ENCODE results near the gene CCR7. TPM values are rescaled to one million over a fixed set of nuclear protein-coding genes. Genes with fewer than 3 reads are reported as not detected.

The CCR7 gene
- total RNA-seq, 1 experiment from 2014 or later, result not detected

GRCh38 chr17:40528692-40529417 is 36.4 kb downstream of the CCR7 start:
- Histone ChIP-seq H3K9me3 (peaks cover 11% of the 10 kb centered on the region), H3K36me3 (ENCODE audit: control insufficient read depth, insufficient read depth, low read length) (no peaks in the 10 kb centered on the region), H3K4me3 (ENCODE audit: low read depth, low read length) (no peak overlapping the region), H3K4me1 (0 out of 2 replicates have a peak, but pooled peaks cover 9% of the 10 kb centered on the region), H3K27me3 (replicated peaks; ENCODE audit: control insufficient read depth, insufficient read depth, low read length) (no peaks in the 10 kb centered on the region)
- DNase-seq, result no peak
- Mint-ChIP-seq H3K36me3 (ENCODE audit: insufficient read depth, unreplicated experiment) (peaks cover 6% of the 10 kb centered on the region), H3K4me1 (ENCODE audit: low read depth, unreplicated experiment) (no peaks in the 10 kb centered on the region), H3K9me3 (ENCODE audit: unreplicated experiment) (peaks cover 20% of the 10 kb centered on the region), H3K27me3 (ENCODE audit: insufficient read depth, unreplicated experiment) (no peaks in the 10 kb centered on the region), H3K4me3 (ENCODE audit: unreplicated experiment) (no peak overlapping the region), H3K27ac (ENCODE audit: unreplicated experiment) (no peak overlapping the region)
- no TSS peak for BruUV-seq (replicated peaks)
- TF ChIP-seq, protein P1, sequence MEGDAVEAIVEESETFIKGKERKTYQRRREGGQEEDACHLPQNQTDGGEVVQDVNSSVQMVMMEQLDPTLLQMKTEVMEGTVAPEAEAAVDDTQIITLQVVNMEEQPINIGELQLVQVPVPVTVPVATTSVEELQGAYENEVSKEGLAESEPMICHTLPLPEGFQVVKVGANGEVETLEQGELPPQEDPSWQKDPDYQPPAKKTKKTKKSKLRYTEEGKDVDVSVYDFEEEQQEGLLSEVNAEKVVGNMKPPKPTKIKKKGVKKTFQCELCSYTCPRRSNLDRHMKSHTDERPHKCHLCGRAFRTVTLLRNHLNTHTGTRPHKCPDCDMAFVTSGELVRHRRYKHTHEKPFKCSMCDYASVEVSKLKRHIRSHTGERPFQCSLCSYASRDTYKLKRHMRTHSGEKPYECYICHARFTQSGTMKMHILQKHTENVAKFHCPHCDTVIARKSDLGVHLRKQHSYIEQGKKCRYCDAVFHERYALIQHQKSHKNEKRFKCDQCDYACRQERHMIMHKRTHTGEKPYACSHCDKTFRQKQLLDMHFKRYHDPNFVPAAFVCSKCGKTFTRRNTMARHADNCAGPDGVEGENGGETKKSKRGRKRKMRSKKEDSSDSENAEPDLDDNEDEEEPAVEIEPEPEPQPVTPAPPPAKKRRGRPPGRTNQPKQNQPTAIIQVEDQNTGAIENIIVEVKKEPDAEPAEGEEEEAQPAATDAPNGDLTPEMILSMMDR (IDR thresholded peaks at IDR 0.05; ENCODE audit: insufficient read depth in 1 of 2, low read depth in 1 of 2, low read length in 1 of 2, severe bottlenecking in 1 of 2, unreplicated experiment in 1 of 2), result no peak
- POLR2A ChIA-PET, result no interaction called here
- intact Hi-C loops (cut with micrococcal nuclease; ENCODE audit: unreplicated experiment), result no loop called here
- CTCF ChIA-PET, result interaction anchor here (0.7 kb wide), 1 partner anchor 53 kb away, joined by 3 read pairs; no protein-coding TSS in a partner anchor

- H3K27ac Mint-ChIP-seq (ENCODE audit: unreplicated experiment), result no peak overlapping the region
- H3K36me3 ChIP-seq (ENCODE audit: control insufficient read depth, insufficient read depth, low read length), result no peaks in the 10 kb centered on the region
- H3K4me3 ChIP-seq (ENCODE audit: low read depth, low read length), result no peak overlapping the region
- CTCF ChIA-PET, result no interaction called here
- no peaks in the 10 kb centered on the region for H3K27me3 ChIP-seq (replicated peaks; ENCODE audit: control insufficient read depth, insufficient read depth, low read length)
- no peaks in the 10 kb centered on the region for H3K4me1 Mint-ChIP-seq (ENCODE audit: low read depth, unreplicated experiment)
- POLR2A ChIA-PET, result no interaction called here
- H3K4me1 ChIP-seq, result no peaks in the 10 kb centered on the region
- H3K4me3 Mint-ChIP-seq (ENCODE audit: unreplicated experiment), result no peak overlapping the region
- H3K9me3 Mint-ChIP-seq (ENCODE audit: unreplicated experiment), result peaks cover 30% of the 10 kb centered on the region
- no TSS peak for BruUV-seq (replicated peaks)
- H3K36me3 Mint-ChIP-seq (ENCODE audit: insufficient read depth, unreplicated experiment), result peaks cover 6% of the 10 kb centered on the region
- no peak for DNase-seq
- intact Hi-C loops (cut with micrococcal nuclease; ENCODE audit: unreplicated experiment), result no loop called here
- no peaks in the 10 kb centered on the region for H3K27me3 Mint-ChIP-seq (ENCODE audit: insufficient read depth, unreplicated experiment)
- H3K9me3 ChIP-seq, result peaks cover 11% of the 10 kb centered on the region
- TF ChIP-seq, protein P1 (IDR thresholded peaks at IDR 0.05; ENCODE audit: insufficient read depth in 1 of 2, low read depth in 1 of 2, low read length in 1 of 2, severe bottlenecking in 1 of 2, unreplicated experiment in 1 of 2), result no peak
These were observed 38.6 kb downstream of the CCR7 start for GRCh38 chr17:40526668-40527067.

DNA sequence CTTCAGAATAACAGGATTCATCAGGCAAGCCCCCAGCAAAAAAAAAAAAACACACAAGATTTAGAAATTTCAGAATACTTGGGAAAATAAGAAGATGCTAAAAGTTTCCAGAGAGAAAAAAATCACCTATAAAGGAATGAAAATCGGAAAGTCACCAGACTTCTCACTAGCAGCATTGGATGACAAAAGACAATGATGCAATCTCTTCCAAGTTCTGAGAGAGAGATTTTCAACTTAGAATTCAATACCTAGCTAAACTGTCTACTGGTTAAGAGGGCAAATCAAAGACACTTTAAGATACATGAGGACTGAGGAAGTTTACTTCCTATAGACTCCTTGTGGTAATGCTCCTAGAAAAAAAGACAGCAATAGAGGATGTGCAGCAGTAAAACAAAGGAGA is 40.0 kb downstream of the CCR7 start:
- Histone ChIP-seq H3K4me3 (ENCODE audit: low read depth, low read length) (no peak overlapping the region), H3K36me3 (ENCODE audit: control insufficient read depth, insufficient read depth, low read length) (no peaks in the 10 kb centered on the region), H3K4me1 (no peaks in the 10 kb centered on the region), H3K27me3 (replicated peaks; ENCODE audit: control insufficient read depth, insufficient read depth, low read length) (no peaks in the 10 kb centered on the region), H3K9me3 (peaks cover 11% of the 10 kb centered on the region)
- no TSS peak for BruUV-seq (replicated peaks)
- H3K27ac Mint-ChIP-seq (ENCODE audit: unreplicated experiment), result no peak overlapping the region
- no peaks in the 10 kb centered on the region for H3K4me1 Mint-ChIP-seq (ENCODE audit: low read depth, unreplicated experiment)
- ChIA-PET CTCF (interaction anchor here (0.7 to 0.9 kb wide), 2 partner anchors 8 to 81 kb away, joined by 3 to 6 read pairs; no protein-coding TSS in a partner anchor), POLR2A (no interaction called here)
- intact Hi-C loops (cut with micrococcal nuclease; ENCODE audit: unreplicated experiment), result no loop called here
- TF ChIP-seq, protein P1 (IDR thresholded peaks at IDR 0.05; ENCODE audit: insufficient read depth in 1 of 2, low read depth in 1 of 2, low read length in 1 of 2, severe bottlenecking in 1 of 2, unreplicated experiment in 1 of 2), result no peak
- peaks cover 6% of the 10 kb centered on the region for H3K36me3 Mint-ChIP-seq (ENCODE audit: insufficient read depth, unreplicated experiment)
- no peaks in the 10 kb centered on the region for H3K27me3 Mint-ChIP-seq (ENCODE audit: insufficient read depth, unreplicated experiment)
- peaks cover 30% of the 10 kb centered on the region for H3K9me3 Mint-ChIP-seq (ENCODE audit: unreplicated experiment)
- H3K4me3 Mint-ChIP-seq (ENCODE audit: unreplicated experiment), result no peak overlapping the region
- no peak for DNase-seq
